Measurements from ENCODE around the gene AHCYL2.

DNA sequence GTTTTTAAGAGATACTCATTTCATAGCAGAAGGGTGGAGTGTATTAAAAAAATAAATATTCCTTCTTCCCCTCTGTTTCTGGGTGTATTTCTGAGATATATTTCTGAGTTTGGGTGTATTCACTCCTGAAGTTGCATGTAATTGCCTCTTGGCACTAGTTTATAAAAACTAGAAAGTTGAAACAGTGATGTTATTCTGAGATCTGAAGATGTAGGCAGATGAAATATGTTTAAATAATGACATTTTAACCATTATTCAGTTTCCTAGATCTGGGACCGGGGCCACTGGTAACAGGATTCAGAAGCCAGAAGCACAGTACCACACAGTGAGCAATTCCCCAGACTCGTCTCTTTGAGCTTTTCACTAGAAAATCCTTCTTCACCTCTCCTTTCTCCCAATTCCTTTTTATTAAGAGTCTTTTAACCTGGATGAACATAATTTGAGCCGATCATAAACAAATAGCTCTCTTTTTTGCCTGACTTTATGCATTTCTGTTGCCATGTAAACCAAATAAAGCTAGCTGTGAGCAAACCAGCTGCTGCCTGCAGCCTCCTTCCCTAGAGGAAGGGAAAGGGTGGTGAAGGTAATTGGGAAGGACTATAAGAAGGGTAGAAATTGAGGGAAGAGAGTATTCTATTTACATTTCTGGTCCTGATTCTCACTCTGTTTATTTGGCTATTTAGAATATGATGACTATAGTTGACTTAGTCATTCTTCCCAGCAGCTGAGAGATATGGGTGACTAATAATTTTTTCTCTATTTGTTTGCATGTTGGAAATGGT is 107.6 kb downstream of the AHCYL2 start:
- TF ChIP-seq CTCF (IDR thresholded peaks at IDR 0.05; ENCODE audit: poor library complexity, severe bottlenecking), result no peak
- no peak for TF ChIP-seq EP300 (conservative IDR thresholded peaks at IDR 0.05; ENCODE audit: poor library complexity, severe bottlenecking)
- TF ChIP-seq EZH2 (IDR thresholded peaks at IDR 0.05; ENCODE audit: borderline replicate concordance, insufficient read depth, low read length, poor library complexity, severe bottlenecking), result no peak
- TF ChIP-seq, protein P1, sequence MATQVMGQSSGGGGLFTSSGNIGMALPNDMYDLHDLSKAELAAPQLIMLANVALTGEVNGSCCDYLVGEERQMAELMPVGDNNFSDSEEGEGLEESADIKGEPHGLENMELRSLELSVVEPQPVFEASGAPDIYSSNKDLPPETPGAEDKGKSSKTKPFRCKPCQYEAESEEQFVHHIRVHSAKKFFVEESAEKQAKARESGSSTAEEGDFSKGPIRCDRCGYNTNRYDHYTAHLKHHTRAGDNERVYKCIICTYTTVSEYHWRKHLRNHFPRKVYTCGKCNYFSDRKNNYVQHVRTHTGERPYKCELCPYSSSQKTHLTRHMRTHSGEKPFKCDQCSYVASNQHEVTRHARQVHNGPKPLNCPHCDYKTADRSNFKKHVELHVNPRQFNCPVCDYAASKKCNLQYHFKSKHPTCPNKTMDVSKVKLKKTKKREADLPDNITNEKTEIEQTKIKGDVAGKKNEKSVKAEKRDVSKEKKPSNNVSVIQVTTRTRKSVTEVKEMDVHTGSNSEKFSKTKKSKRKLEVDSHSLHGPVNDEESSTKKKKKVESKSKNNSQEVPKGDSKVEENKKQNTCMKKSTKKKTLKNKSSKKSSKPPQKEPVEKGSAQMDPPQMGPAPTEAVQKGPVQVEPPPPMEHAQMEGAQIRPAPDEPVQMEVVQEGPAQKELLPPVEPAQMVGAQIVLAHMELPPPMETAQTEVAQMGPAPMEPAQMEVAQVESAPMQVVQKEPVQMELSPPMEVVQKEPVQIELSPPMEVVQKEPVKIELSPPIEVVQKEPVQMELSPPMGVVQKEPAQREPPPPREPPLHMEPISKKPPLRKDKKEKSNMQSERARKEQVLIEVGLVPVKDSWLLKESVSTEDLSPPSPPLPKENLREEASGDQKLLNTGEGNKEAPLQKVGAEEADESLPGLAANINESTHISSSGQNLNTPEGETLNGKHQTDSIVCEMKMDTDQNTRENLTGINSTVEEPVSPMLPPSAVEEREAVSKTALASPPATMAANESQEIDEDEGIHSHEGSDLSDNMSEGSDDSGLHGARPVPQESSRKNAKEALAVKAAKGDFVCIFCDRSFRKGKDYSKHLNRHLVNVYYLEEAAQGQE (IDR thresholded peaks at IDR 0.05; ENCODE audit: borderline replicate concordance), result no peak
- no peak for TF ChIP-seq RAD21 (conservative IDR thresholded peaks at IDR 0.05)
- TF ChIP-seq TAF1 (IDR thresholded peaks at IDR 0.05; ENCODE audit: low read depth), result no peak

Data from neural cell (in vitro differentiated cells).